GM13977 (cell line): Measurements from ENCODE around the gene DHRSX.

Experiments
- DNase-seq: peaks from one replicate; pipeline ENCODE4 v3.0.0; 2012; ENCODE audit warnings: low spot score
- in situ Hi-C: fragments of 300-500 bp; cut with MboI; formaldehyde crosslinking; loops from one replicate; pipeline ENCODE4 v1.12.0; 2022; ENCODE audit warnings: low sequenced_read_pairs, low pct_unique_long_range_greater_than_20kb, mixed read lengths, inconsistent platforms; ENCODE audit not compliant: unreplicated experiment
- TF ChIP-seq, protein P1 (sequence below): IDR thresholded peaks from 2 replicates; pipeline ENCODE4 v1.5.1; 2012; ENCODE audit warnings: mild to moderate bottlenecking, control low read depth; ENCODE audit not compliant: insufficient read depth; ENCODE audit errors: extremely low read depth, missing control alignments

Gene DHRSX

DNA sequence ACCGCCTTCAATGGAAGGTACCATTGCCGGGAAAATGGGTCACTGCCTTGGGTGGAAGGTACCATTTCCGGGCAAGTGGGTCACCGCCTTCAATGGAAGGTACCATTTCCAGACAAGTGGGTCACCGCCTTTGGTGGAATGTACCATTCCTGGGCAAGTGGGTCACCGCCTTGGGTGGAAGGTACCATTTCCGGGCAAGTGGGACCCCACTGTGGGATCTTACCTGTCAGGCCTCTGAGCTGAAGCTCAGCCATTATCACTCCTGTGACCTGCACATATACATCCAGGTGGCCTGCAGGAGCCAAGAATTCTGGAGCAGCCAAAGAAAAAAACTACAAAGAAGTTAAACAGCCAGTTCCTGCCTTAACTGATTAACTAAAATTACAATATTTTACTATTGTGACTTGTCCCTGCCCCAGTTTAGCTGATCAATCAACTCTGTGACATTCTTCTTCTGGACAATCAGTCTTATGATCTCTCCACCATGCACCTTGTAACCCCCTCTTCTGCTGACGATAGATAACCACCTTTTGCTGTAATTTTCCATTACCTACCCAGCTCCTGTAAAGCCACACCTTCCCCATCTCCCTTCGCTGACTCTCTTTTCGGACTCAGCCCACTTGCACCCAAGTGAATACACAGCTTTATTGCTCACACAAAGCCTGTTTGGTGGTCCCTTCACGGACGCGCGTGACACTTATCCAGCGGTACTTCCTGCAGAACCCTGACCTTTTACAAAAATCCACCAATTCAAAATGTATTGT lies 313.2 kb downstream of the DHRSX start:
- TF ChIP-seq, protein P1, sequence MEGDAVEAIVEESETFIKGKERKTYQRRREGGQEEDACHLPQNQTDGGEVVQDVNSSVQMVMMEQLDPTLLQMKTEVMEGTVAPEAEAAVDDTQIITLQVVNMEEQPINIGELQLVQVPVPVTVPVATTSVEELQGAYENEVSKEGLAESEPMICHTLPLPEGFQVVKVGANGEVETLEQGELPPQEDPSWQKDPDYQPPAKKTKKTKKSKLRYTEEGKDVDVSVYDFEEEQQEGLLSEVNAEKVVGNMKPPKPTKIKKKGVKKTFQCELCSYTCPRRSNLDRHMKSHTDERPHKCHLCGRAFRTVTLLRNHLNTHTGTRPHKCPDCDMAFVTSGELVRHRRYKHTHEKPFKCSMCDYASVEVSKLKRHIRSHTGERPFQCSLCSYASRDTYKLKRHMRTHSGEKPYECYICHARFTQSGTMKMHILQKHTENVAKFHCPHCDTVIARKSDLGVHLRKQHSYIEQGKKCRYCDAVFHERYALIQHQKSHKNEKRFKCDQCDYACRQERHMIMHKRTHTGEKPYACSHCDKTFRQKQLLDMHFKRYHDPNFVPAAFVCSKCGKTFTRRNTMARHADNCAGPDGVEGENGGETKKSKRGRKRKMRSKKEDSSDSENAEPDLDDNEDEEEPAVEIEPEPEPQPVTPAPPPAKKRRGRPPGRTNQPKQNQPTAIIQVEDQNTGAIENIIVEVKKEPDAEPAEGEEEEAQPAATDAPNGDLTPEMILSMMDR, result no peak
- DNase-seq, result no peak
- in situ Hi-C loops, result no loop called here

DNA sequence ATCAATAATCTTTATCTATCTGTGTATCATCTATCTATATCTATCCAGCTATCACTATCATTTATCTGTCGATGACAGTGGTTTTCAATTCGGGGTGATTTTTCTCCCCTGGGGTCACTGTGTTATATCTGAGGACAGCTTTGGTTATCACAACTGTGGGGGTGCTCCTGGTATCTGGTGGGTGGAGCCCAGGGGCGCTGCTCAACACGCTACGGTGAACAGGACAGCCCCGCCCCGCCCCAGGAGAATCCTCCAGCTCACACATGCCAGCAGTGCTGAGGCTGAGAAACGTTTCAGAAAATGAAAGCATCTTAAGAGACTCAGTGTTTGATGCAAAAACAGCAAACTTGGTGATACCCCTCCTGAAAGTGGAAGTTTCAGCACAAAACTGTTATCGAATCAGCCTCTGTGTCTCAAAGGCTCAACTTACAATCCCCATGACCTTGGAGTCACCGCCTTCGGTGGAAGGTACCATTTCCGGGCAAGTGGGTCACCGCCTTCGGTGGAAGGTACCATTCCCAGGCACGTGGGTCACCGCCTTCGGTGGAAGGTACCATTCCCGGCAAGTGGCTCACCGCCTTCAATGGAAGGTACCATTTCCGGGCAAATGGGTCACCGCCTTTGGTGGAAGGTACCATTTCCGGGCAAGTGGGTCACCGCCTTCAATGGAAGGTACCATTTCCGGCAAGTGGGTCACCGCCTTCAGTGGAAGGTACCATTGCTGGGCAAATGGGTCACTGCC lies 315.3 kb downstream of the DHRSX start:
- in situ Hi-C loops, result no loop called here
- no peak for DNase-seq
- TF ChIP-seq, protein P1, result no peak

DNA sequence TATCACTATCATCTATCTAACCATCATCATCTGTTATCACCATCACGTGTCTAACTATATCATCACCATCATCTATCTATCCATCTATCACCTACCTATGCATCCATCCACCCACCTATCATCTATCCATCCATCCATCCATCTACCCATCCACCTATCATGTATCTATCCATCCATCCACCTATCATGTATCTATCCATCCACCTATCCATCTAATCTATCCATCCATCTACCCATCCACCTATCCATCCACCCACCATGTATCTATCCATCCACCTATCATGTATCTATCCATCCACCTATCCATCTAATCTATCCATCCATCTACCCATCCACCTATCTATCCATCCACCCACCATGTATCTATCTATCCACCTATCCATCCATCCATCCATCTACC lies 316.7 kb downstream of the DHRSX start:
- TF ChIP-seq, protein P1, result no peak
- no peak for DNase-seq
- in situ Hi-C loops, result no loop called here

DNA sequence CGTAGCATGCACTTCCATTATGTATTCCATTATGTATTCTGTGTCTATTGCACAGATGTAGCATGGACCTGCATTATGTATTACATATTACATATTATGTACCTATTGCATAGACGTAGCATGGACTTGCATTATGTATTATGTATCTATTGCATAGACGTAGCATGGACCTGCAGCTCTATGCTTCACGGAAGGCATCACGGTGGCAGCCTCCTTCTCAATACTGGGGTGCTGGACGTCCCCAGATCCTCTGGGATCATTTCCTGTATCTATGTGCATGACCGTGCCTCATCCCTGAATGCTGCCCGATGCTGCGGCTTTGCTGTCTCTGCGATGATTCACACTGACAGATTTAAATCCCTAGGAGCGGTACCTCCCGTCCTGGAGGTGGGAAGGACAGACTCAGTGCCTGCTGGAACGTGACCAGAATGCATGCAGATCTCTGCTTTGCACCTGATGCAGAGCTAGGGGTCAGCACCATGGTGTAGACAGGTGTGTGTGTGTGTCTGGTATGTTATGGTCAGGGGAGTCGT lies 317.5 kb downstream of the DHRSX start:
- DNase-seq, result no peak
- in situ Hi-C loops, result no loop called here
- TF ChIP-seq, protein P1, result no peak

DNA sequence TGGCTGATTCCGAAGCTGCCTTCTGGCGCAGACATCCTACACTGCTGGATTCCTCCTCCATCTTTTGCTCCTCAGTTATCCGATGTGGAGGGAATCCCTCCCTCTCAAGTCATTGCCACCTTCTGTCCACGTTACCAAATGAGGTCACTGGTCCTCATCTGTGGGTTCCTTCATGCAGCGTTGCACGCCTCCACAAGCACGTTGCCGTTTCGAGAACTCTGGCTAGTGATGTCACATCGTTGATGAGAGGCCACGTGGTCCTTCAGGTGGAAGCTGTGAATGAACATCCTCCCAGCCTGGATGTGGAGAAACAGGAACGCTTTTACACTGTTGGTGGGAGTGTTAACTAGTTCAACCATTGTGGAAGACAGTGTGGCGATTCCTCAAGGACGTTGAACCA lies 323.2 kb downstream of the DHRSX start:
- no peak for DNase-seq
- TF ChIP-seq, protein P1, result no peak
- in situ Hi-C loops, result no loop called here

DNA sequence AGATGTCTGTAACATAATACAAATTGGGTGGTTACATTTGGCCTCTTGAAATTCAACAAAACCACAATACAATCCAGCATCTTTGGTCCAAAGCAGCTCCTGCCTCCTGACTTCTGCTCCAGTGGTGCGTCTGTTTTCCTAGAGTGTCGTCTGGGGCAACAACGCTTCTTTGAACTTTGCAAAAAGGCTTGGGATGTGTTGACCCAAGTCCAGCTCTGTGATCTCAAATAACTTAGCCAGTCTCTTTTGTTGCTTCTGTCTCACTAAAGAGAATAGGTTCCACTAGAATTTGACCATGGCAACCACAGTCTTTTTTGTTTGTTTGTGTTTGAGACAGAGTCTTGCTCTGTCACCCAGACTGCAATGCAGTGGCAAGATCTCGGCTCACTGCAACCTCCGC lies 324.0 kb downstream of the DHRSX start:
- TF ChIP-seq, protein P1, result no peak
- in situ Hi-C loops, result no loop called here
- DNase-seq, result no peak
